ENCODE data around the gene PAPOLA.

DNA sequence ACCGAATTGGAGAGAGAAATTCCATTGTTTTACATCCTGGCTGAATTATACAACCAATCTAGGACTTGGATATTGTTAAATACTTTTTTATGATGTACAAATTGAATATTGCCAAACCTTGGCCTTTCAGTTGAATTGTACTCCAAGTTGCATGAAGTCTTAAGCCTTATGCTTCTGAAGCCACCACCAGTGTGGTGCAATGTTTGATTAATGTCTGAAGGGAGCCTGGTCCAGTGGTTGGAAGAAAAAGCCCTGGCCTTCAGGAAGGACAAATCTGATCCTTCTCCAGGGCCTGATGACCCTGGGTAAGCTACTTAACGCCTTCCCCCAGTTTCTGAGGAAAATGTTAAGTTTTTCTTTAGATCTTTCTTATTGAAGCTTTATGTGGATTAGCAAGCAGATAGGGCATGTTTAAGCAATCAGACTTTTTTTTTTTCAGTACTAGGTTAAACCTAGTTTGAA lies 72.0 kb downstream of the PAPOLA start:
- TF ChIP-seq, protein P1, sequence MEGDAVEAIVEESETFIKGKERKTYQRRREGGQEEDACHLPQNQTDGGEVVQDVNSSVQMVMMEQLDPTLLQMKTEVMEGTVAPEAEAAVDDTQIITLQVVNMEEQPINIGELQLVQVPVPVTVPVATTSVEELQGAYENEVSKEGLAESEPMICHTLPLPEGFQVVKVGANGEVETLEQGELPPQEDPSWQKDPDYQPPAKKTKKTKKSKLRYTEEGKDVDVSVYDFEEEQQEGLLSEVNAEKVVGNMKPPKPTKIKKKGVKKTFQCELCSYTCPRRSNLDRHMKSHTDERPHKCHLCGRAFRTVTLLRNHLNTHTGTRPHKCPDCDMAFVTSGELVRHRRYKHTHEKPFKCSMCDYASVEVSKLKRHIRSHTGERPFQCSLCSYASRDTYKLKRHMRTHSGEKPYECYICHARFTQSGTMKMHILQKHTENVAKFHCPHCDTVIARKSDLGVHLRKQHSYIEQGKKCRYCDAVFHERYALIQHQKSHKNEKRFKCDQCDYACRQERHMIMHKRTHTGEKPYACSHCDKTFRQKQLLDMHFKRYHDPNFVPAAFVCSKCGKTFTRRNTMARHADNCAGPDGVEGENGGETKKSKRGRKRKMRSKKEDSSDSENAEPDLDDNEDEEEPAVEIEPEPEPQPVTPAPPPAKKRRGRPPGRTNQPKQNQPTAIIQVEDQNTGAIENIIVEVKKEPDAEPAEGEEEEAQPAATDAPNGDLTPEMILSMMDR (IDR thresholded peaks at IDR 0.05), result no peak
- no peak for TF ChIP-seq POLR2AphosphoS5 (IDR thresholded peaks at IDR 0.05)
- no peak for TF ChIP-seq EP300 (IDR thresholded peaks at IDR 0.05)
- no peak for TF ChIP-seq POLR2A (IDR thresholded peaks at IDR 0.05)

All from stomach (tissue), 4 donors.